ENCODE results near the gene TRIM63. TPM values are rescaled to one million over a fixed set of nuclear protein-coding genes. Genes with fewer than 3 reads are reported as not detected.
"Not testable (repeated sequence)": the region's sequence is repeated elsewhere in the genome, so short reads cannot be mapped to it uniquely, and the experiment has no call there.

TRIM63 gene
- total RNA-seq, 1 donor from 2014 or later: not detected

DNA sequence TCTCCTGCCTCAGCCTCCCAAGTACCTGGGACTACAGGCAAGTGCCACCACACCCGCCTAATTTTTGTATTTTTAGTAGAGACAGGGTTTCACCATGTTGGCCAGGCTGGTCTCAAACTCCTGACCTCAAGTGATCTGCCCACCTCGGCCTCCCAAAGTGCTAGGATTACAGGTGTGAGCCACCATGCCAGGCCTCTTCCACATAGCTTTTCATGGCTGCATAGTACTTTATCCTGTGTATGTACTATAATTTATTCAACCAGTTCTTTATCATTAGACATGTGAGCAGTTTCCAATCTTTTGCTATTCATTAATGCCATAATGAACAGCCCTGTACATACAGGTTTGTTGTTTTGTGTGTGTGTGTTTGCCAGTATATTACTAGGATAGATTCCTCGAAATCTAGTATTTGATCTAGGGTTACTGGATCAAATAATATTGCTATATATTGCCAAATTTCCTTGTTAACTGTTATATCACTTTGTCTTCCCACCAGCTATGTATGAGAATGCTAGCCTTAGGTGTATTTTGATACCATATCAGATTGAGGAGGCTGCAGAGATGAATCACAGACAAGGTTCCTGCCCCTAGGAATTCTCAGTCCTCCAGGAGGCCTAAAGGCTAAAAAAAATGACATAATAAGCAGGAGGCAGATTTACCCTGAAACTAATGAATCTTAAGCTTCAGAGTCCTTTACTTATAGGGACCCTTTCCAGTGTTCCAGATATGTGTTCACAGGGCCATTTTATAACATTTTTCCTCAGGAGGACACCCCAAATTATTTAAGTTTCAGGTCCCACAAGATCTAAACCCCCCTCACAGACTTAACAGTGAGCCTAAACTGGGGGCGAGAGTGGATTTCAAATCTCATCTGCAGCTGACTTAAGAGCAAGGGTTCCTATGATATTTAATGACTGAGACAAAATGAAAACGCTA is 42.1 kb upstream of the TRIM63 start:
- TF ChIP-seq, protein P1, sequence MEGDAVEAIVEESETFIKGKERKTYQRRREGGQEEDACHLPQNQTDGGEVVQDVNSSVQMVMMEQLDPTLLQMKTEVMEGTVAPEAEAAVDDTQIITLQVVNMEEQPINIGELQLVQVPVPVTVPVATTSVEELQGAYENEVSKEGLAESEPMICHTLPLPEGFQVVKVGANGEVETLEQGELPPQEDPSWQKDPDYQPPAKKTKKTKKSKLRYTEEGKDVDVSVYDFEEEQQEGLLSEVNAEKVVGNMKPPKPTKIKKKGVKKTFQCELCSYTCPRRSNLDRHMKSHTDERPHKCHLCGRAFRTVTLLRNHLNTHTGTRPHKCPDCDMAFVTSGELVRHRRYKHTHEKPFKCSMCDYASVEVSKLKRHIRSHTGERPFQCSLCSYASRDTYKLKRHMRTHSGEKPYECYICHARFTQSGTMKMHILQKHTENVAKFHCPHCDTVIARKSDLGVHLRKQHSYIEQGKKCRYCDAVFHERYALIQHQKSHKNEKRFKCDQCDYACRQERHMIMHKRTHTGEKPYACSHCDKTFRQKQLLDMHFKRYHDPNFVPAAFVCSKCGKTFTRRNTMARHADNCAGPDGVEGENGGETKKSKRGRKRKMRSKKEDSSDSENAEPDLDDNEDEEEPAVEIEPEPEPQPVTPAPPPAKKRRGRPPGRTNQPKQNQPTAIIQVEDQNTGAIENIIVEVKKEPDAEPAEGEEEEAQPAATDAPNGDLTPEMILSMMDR (IDR thresholded peaks at IDR 0.05; ENCODE audit: insufficient read depth, low read length, severe bottlenecking): no peak
- no peak for DNase-seq (ENCODE audit: low read depth)
- Histone ChIP-seq H3K4me3 (ENCODE audit: low read depth, low read length) (no peak overlapping the region), H3K36me3 (ENCODE audit: control insufficient read depth, insufficient read depth, low read length) (no peaks in the 10 kb centered on the region), H3K27me3 (ENCODE audit: control insufficient read depth, insufficient read depth, low read length) (no peaks in the 10 kb centered on the region)
- FAIRE-seq: no peak

DNA sequence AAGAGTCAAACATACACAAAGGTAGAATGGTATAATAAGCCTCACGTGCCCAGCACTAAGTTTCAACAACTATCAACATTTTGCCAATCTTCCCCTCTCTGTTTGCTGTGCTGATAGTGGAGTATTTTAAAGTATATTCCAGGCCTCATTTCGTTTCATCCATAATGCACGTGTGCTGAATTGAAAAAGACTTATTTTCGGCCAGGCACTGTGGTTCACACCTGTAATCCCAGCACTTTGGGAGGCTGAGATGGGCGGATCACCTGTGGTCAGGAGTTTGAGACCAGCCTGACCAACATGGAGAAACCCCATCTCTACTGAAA is 37.8 kb upstream of the TRIM63 start:
- not testable (repeated sequence) for H3K27me3 ChIP-seq (ENCODE audit: control insufficient read depth, insufficient read depth, low read length); H3K36me3 ChIP-seq (ENCODE audit: control insufficient read depth, insufficient read depth, low read length); DNase-seq (ENCODE audit: low read depth); FAIRE-seq; H3K4me3 ChIP-seq (ENCODE audit: low read depth, low read length)

DNA sequence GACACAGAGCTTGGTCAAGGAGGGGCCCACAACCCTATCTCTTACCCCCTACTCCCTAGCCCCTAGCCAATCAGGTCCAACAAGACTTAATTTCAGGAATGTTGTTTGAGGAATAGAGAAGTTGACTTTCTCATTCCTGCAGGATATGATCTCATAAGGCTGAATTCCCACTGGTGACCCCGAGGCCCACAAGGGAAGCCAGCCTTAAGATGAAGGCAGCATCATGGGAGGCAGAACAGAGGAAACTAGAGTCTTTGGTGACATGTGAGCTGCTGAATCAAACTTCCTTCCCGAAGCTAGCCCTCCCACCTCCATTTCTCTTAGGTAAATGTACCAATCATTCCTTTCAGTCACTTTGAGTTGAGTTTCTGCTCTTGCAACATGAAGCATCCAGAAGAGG is 35.1 kb upstream of the TRIM63 start:
- Histone ChIP-seq H3K27me3 (ENCODE audit: control insufficient read depth, insufficient read depth, low read length) (no peaks in the 10 kb centered on the region), H3K4me3 (ENCODE audit: low read depth, low read length) (no peak overlapping the region), H3K36me3 (ENCODE audit: control insufficient read depth, insufficient read depth, low read length) (no peaks in the 10 kb centered on the region)
- no peak for DNase-seq (ENCODE audit: low read depth)
- FAIRE-seq: no peak
- TF ChIP-seq, protein P1 (IDR thresholded peaks at IDR 0.05; ENCODE audit: insufficient read depth, low read length, severe bottlenecking): no peak

DNA sequence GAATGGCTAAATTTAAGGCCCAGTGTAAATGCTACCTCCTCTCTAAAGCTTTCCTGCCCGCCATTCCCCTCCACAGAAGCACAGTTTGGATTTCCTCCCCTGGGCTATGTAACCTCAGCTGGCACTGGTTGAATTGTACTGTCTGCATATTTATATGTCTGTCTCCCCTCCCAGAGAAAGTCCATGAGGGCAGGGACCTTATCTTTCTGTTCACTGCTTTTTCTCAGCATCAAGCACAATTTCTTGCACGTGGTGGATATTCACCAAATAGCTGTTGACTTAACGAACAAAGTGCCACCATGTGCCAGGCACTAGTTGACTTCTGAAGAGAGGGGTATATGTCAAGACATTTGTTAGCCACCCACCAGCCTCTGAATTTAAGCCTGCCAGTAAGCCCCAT is 34.7 kb upstream of the TRIM63 start:
- FAIRE-seq (no peak), DNase-seq (ENCODE audit: low read depth) (no peak)
- H3K27me3 ChIP-seq (ENCODE audit: control insufficient read depth, insufficient read depth, low read length): no peaks in the 10 kb centered on the region
- H3K36me3 ChIP-seq (ENCODE audit: control insufficient read depth, insufficient read depth, low read length): no peaks in the 10 kb centered on the region
- H3K4me3 ChIP-seq (ENCODE audit: low read depth, low read length): no peak overlapping the region
- TF ChIP-seq, protein P1 (IDR thresholded peaks at IDR 0.05; ENCODE audit: insufficient read depth, low read length, severe bottlenecking): no peak

DNA sequence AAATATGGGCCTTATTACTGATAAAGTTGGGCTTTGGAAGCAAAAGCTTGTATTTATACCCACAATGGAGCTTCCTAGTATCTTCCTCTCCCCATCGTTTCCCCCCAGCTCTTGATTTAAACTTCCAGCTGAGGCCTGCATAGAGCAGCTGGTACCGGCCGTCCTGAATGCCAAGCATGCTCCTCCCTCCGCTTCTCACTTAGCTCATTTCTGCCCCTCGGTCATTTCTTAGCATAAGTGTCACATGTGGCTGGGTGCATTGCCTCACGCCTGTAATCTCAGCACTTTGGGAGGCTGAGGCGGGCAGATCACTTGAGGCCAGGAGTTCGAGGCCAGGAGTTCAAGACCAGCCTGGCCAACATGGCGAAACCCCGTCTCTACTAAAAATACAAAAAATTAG is 32.8 kb upstream of the TRIM63 start:
- H3K36me3 ChIP-seq (ENCODE audit: control insufficient read depth, insufficient read depth, low read length); FAIRE-seq; H3K27me3 ChIP-seq (ENCODE audit: control insufficient read depth, insufficient read depth, low read length); H3K4me3 ChIP-seq (ENCODE audit: low read depth, low read length); DNase-seq (ENCODE audit: low read depth): not testable (repeated sequence)

DNA sequence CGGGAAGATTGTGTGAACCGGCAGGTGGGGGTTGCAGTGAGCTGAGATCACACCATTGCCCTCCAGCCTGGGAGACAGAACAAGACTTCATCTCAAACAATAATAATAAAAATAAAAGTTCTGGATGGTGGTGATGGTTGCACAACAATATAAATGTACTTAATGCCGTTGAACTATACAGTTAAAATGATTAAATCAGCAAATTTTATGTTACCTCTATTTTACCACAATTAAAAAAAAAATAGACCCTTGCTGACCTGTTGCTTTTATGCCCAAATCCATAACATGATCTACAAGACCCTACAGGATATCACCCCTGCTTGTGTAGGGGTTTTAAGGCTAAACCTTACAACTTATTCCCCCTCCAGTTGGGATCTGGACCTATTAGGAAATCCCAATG is 32.4 kb upstream of the TRIM63 start:
- no peaks in the 10 kb centered on the region for H3K36me3 ChIP-seq (ENCODE audit: control insufficient read depth, insufficient read depth, low read length)
- H3K27me3 ChIP-seq (ENCODE audit: control insufficient read depth, insufficient read depth, low read length): no peaks in the 10 kb centered on the region
- no peak overlapping the region for H3K4me3 ChIP-seq (ENCODE audit: low read depth, low read length)
- TF ChIP-seq, protein P1 (IDR thresholded peaks at IDR 0.05; ENCODE audit: insufficient read depth, low read length, severe bottlenecking): no peak
- DNase-seq (ENCODE audit: low read depth) (no peak), FAIRE-seq (no peak)

DNA sequence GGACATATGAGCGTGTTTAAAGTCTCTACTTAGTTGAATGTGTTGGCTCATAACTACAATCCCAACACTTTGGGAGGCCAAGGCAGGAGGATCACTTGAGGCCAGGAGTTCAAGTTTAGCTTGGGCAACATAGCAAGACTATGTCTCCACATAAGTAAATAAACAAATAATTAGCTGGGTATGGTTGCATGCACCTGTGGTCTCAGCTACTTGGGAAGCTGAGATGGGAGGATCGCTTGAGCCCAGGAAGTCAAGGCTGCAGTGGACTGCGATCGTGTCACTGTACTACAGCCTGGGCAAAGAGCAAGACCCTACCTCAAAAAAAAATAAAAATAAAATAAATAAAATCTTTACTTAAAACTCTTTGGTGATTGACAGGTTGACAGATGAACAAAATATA is 31.2 kb upstream of the TRIM63 start:
- no peaks in the 10 kb centered on the region for H3K27me3 ChIP-seq (ENCODE audit: control insufficient read depth, insufficient read depth, low read length)
- TF ChIP-seq, protein P1 (IDR thresholded peaks at IDR 0.05; ENCODE audit: insufficient read depth, low read length, severe bottlenecking): no peak
- FAIRE-seq: no peak
- no peak for DNase-seq (ENCODE audit: low read depth)
- H3K4me3 ChIP-seq (ENCODE audit: low read depth, low read length): no peak overlapping the region
- H3K36me3 ChIP-seq (ENCODE audit: control insufficient read depth, insufficient read depth, low read length): no peaks in the 10 kb centered on the region
